Gastroesophageal sphincter (tissue), 4 donors: ENCODE measurements around the gene NBEA. TPM values are rescaled to one million over a fixed set of nuclear protein-coding genes. Genes with fewer than 3 reads are reported as not detected.

Source experiments
- ATAC-seq: fragments of 150-250 bp; one replicate; pipeline ENCODE4 v1.9.1; 2016; ENCODE audit warnings: mild to moderate bottlenecking, moderate library complexity
- H3K27ac ChIP-seq, 4 donors: fragments of 200-600 bp; sonication (generic) in 3 of 4; 1 replicate in 3 of 4; 2 replicates in 1 of 4; pipeline ENCODE4 v1.5.1; 2016 to 2019
- H3K27me3 ChIP-seq: fragments of 200-600 bp; sonication (generic); one replicate; pipeline ENCODE4 v1.5.1; 2019
- H3K36me3 ChIP-seq, 2 donors: fragments of 200-600 bp; sonication (generic); one replicate each; pipeline ENCODE4 v1.5.1; 2019; ENCODE audit warnings: control low read depth in 1 of 2
- H3K4me1 ChIP-seq, 3 donors: fragments of 200-600 bp; sonication (generic); 1 replicate in 2 of 3; 2 replicates in 1 of 3; pipeline ENCODE4 v1.5.1; 2016 to 2019; ENCODE audit warnings: control low read depth in 2 of 3
- H3K4me3 ChIP-seq, 2 donors: fragments of 200-600 bp; sonication (generic); one replicate each; pipeline ENCODE4 v1.5.1; 2019; ENCODE audit warnings: mild to moderate bottlenecking in 1 of 2, moderate library complexity in 1 of 2
- H3K9me3 ChIP-seq, 3 donors: fragments of 200-600 bp; sonication (generic); one replicate each; pipeline ENCODE4 v1.5.1; 2017 to 2019; ENCODE audit warnings: control low read depth in 2 of 3
- CTCF ChIP-seq, 4 experiments: fragments of 200-600 bp in 2 of 4; fragments of 450-650 bp in 2 of 4; sonication (generic) in 1 of 4; IDR thresholded peaks; one replicate each; pipeline ENCODE4 v1.5.1; 2017 to 2019; ENCODE audit warnings: antibody characterized with exemption in 4 of 4, mild to moderate bottlenecking in 2 of 4, moderate library complexity in 2 of 4
- EP300 ChIP-seq: sonication (generic); formaldehyde crosslinking; IDR thresholded peaks from one replicate; pipeline ENCODE4 v1.6.1; 2017; ENCODE audit warnings: antibody characterized with exemption, mild to moderate bottlenecking
- POLR2A ChIP-seq, 2 donors: fragments of 450-650 bp; IDR thresholded peaks; one replicate each; pipeline ENCODE4 v1.6.1; 2017; ENCODE audit warnings: antibody characterized with exemption in 2 of 2, mild to moderate bottlenecking in 2 of 2, moderate library complexity in 1 of 2
- POLR2AphosphoS5 ChIP-seq: sonication (generic); formaldehyde crosslinking; IDR thresholded peaks from one replicate; pipeline ENCODE4 v1.6.1; 2017; ENCODE audit warnings: antibody characterized with exemption
- WGBS, 2 donors: methylation state at CpG; one replicate each; pipeline ENCODE4 v1.1.5; 2018; ENCODE audit warnings: low coverage in 1 of 2; 5-methylcytosine and 5-hydroxymethylcytosine counted together
- total RNA-seq, 4 donors: library from RNA; depleted of rRNA; stranded (reverse); fragments of >200 nt; gene quantifications; one replicate each; pipeline ENCODE4 v1.1.0, GENCODE V29; 2016

The NBEA gene
- total RNA-seq, 4 donors from 2014 or later: 24.8 to 52.1 (median 35.4) TPM

- Histone ChIP-seq H3K36me3 (no peaks in the 10 kb centered on the region), H3K9me3 (no peaks in the 10 kb centered on the region), H3K4me1 (no peaks in the 10 kb centered on the region), H3K27me3 (no peaks in the 10 kb centered on the region), H3K27ac (no peak overlapping the region), H3K4me3 (no peak overlapping the region)
- TF ChIP-seq POLR2A (IDR thresholded peaks at IDR 0.05): no peak
- no peak for TF ChIP-seq POLR2AphosphoS5
- no peak for TF ChIP-seq CTCF (IDR thresholded peaks at IDR 0.05)
- no peak for TF ChIP-seq EP300
- no peak for ATAC-seq
Measured at GRCh38 chr13:35621989-35622388, 679.9 kb downstream of the NBEA start.

- Histone ChIP-seq H3K27me3 (no peaks in the 10 kb centered on the region), H3K4me1 (no peaks in the 10 kb centered on the region), H3K4me3 (no peak overlapping the region), H3K36me3 (peaks cover 0 to 7% of the 10 kb centered on the region in 2 donors), H3K27ac (no peak overlapping the region), H3K9me3 (no peaks in the 10 kb centered on the region)
- ATAC-seq: no peak
- WGBS, 2 donors: 97 to 100% methylated on average over 2 of the region's 2 CpGs
- no peak for TF ChIP-seq POLR2A (IDR thresholded peaks at IDR 0.05)
- TF ChIP-seq EP300: no peak
- no peak for TF ChIP-seq POLR2AphosphoS5
- TF ChIP-seq CTCF (IDR thresholded peaks at IDR 0.05): no peak
Measured at GRCh38 chr13:35629026-35629425, 687.0 kb downstream of the NBEA start.

GRCh38 chr13:35630551-35631275, 688.6 kb downstream of the NBEA start:
- no peak overlapping the region for H3K27ac ChIP-seq
- H3K9me3 ChIP-seq: no peaks in the 10 kb centered on the region
- TF ChIP-seq POLR2AphosphoS5 (no peak), CTCF (IDR thresholded peaks at IDR 0.05) (peak; percentile 42 to 73 (median 60))
- 69 to 100% methylated on average over 2 to 5 of the region's 5 CpGs for WGBS, 2 donors
- no peak overlapping the region for H3K4me3 ChIP-seq
- no peaks in the 10 kb centered on the region for H3K4me1 ChIP-seq
- H3K36me3 ChIP-seq: peaks cover 0 to 7% of the 10 kb centered on the region in 2 donors
- peak; percentile 72 for ATAC-seq
- H3K27me3 ChIP-seq: no peaks in the 10 kb centered on the region

- Histone ChIP-seq H3K27ac (no peak overlapping the region), H3K36me3 (peaks cover 0 to 7% of the 10 kb centered on the region in 2 donors), H3K4me3 (no peak overlapping the region), H3K9me3 (no peaks in the 10 kb centered on the region), H3K4me1 (no peaks in the 10 kb centered on the region), H3K27me3 (no peaks in the 10 kb centered on the region)
- no peak for ATAC-seq
- TF ChIP-seq EP300 (no peak), POLR2AphosphoS5 (no peak), POLR2A (IDR thresholded peaks at IDR 0.05) (no peak), CTCF (IDR thresholded peaks at IDR 0.05) (no peak)
Measured at GRCh38 chr13:35631666-35632065, 689.6 kb downstream of the NBEA start.

- Histone ChIP-seq H3K36me3 (no peaks in the 10 kb centered on the region), H3K4me1 (peaks cover 0 to 12% (median 0%) of the 10 kb centered on the region in 3 donors), H3K27me3 (no peaks in the 10 kb centered on the region), H3K9me3 (no peaks in the 10 kb centered on the region), H3K27ac (no peak overlapping the region), H3K4me3 (no peak overlapping the region)
- 83% methylated on average over 2 to 3 of the region's 3 CpGs for WGBS, 2 donors
- ATAC-seq: no peak
- TF ChIP-seq CTCF (IDR thresholded peaks at IDR 0.05) (no peak), POLR2AphosphoS5 (no peak), EP300 (no peak), POLR2A (IDR thresholded peaks at IDR 0.05) (no peak)
Measured at GRCh38 chr13:35643625-35644024, 701.6 kb downstream of the NBEA start.
